GM20000 (cell line): ENCODE data around the gene SIK1.

Experiments
- DNase-seq: peaks from one replicate; pipeline ENCODE4 v3.0.0; 2012; ENCODE audit warnings: low spot score
- CTCF ChIP-seq: IDR thresholded peaks from 2 replicates; pipeline ENCODE4 v1.5.1; 2012; ENCODE audit warnings: mild to moderate bottlenecking, control low read depth; ENCODE audit errors: extremely low read depth, missing control alignments

SIK1 gene

GRCh38 chr21:43369124-43369523, 57.8 kb downstream of the SIK1 start:
- peak; percentile 52 for DNase-seq
- no peak for TF ChIP-seq CTCF

GRCh38 chr21:43368685-43369084, 58.2 kb downstream of the SIK1 start:
- TF ChIP-seq CTCF: no peak
- DNase-seq: no peak

- DNase-seq: no peak
- no peak for TF ChIP-seq CTCF
Observed at GRCh38 chr21:43367859-43368258, 59.1 kb downstream of the SIK1 start.

- no peak for TF ChIP-seq CTCF
- DNase-seq: no peak
Observed at GRCh38 chr21:43367296-43367695, 59.6 kb downstream of the SIK1 start.

- TF ChIP-seq CTCF: no peak
- DNase-seq: no peak
Observed at GRCh38 chr21:43366656-43367055, 60.3 kb downstream of the SIK1 start.

GRCh38 chr21:43365611-43366426, 61.1 kb downstream of the SIK1 start:
- no peak for TF ChIP-seq CTCF
- DNase-seq: no peak

GRCh38 chr21:43364851-43365424, 62.0 kb downstream of the SIK1 start:
- TF ChIP-seq CTCF: no peak
- DNase-seq: no peak
